Adrenal gland (tissue), 12 donors: ENCODE measurements around the gene SFMBT1. TPM values are rescaled to one million over a fixed set of nuclear protein-coding genes. Genes with fewer than 3 reads are reported as not detected.

Source experiments
- DNase-seq, 7 donors: peaks; one replicate each; pipeline ENCODE4 v3.0.0-alpha.2; 2019 to 2020
- H3K27ac ChIP-seq, 5 donors: fragments of 200-600 bp; sonication (generic) in 4 of 5; 1 replicate in 3 of 5; 2 replicates in 2 of 5; pipeline versions ENCODE4 v1.5.1 to v1.8.0; 2016 to 2020; ENCODE audit warnings: mild to moderate bottlenecking in 1 of 5
- H3K27me3 ChIP-seq: fragments of 200-600 bp; 2 replicates; pipeline ENCODE4 v1.8.0; 2021
- H3K36me3 ChIP-seq, 2 donors: fragments of 200-600 bp; replicated peaks in 1 of 2; 1 replicate in 1 of 2; 2 replicates in 1 of 2; pipeline versions ENCODE4 v1.5.1 to v1.8.0; 2018 to 2022
- H3K4me1 ChIP-seq, 2 donors: fragments of 200-600 bp; replicated peaks in 1 of 2; 1 replicate in 1 of 2; 2 replicates in 1 of 2; pipeline versions ENCODE4 v1.5.1 to v1.8.0; 2018 to 2021
- H3K4me3 ChIP-seq, 4 donors: fragments of 200-600 bp; sonication (generic) in 3 of 4; one replicate each; pipeline ENCODE4 v1.5.1; 2016 to 2018
- H3K9me3 ChIP-seq, 3 donors: fragments of 200-600 bp; sonication (generic) in 1 of 3; replicated peaks in 1 of 3; 1 replicate in 2 of 3; 2 replicates in 1 of 3; pipeline versions ENCODE4 v1.5.1 to v1.8.0; 2016 to 2021
- CTCF ChIP-seq, 6 experiments: fragments of 450-650 bp in 4 of 6; fragments of 200-600 bp in 2 of 6; sonication (generic) in 1 of 6; IDR thresholded peaks; 1 replicate in 5 of 6; 2 replicates in 1 of 6; pipeline versions ENCODE4 v1.5.1 to v1.8.0; 2016 to 2021; ENCODE audit warnings: antibody characterized with exemption in 6 of 6, mild to moderate bottlenecking in 2 of 6, moderate library complexity in 1 of 6
- POLR2A ChIP-seq, 2 donors: fragments of 450-650 bp; IDR thresholded peaks; one replicate each; pipeline ENCODE4 v1.6.1; 2017; ENCODE audit warnings: antibody characterized with exemption in 2 of 2, mild to moderate bottlenecking in 2 of 2, moderate library complexity in 1 of 2
- WGBS, 4 donors: extraction: QIAGEN DNeasy Blood & Tissue Kit in 2 of 4; methylation state at CpG; one replicate each; pipeline versions ENCODE4 v1.1.5 to v1.1.7; 2013 to 2017; 5-methylcytosine and 5-hydroxymethylcytosine counted together
- intact Hi-C, 2 donors: fragments of 100-400 bp; cut with DNase I; formaldehyde crosslinking; loops; one replicate each; pipeline versions ENCODE4 v1.14.1 to v1.15.0; 2022 to 2023
- polyA plus RNA-seq, 3 donors: library from polyadenylated mRNA; stranded (reverse); fragments of 200-250 nt in 2 of 3; fragments of 350-450 nt in 1 of 3; fragmentation: Illumina TruSeq in 1 of 3; extraction: RNeasy Lipid Tissue Mini Kit (QIAGEN cat#74804) in 1 of 3; gene quantifications; one replicate each; pipeline ENCODE4 v1.2.3, GENCODE V29; 2013 to 2014
- total RNA-seq, 9 donors: library from RNA; depleted of rRNA in 4 of 9; stranded (reverse); fragments of >200 nt in 4 of 9; fragments of 120-200 nt in 1 of 9; fragmentation: NEBNext Ultra II Directional in 1 of 9; extraction: Animal tissue kit (Norgen Biotek cat#: 25700) in 1 of 9; gene quantifications; one replicate each; pipeline versions ENCODE4 v1.1.0 to v1.2.4, GENCODE V29; 2013 to 2023
- donor health status: healthy with polysubstance abuse.
- donor health status: Bipolar disorder and iron deficiency.
- donor health status: DM: yes; HTN: yes; CAD: no.
- donor health status: DM: no; HTN: no; CAD: no.
- donor health status: DM: no; HTN: no; CAD: no.
- donor health status: DM: yes; HTN: yes; CAD: no.

SFMBT1 gene
- total and polyA plus RNA-seq, 12 donors: 2.1 to 14.8 (median 8.3) TPM

- Histone ChIP-seq H3K27ac (no peak overlapping the region), H3K4me1 (peaks cover 5 to 15% of the 10 kb centered on the region in 2 donors), H3K4me3 (no peak overlapping the region), H3K9me3 (no peaks in the 10 kb centered on the region), H3K27me3 (no peaks in the 10 kb centered on the region), H3K36me3 (no peaks in the 10 kb centered on the region)
- 65 to 76% (median 67%) methylated on average over 9 of the region's 9 CpGs for WGBS, 4 donors
- TF ChIP-seq CTCF (IDR thresholded peaks at IDR 0.05): no peak
- TF ChIP-seq POLR2A (IDR thresholded peaks at IDR 0.05): no peak
- intact Hi-C loops: no loop called here
- DNase-seq: no peak
These were observed 170.8 kb downstream of the SFMBT1 start for GRCh38 chr3:52874864-52875587.

- WGBS, 4 donors: 83 to 88% (median 87%) methylated on average over 5 of the region's 5 CpGs
- intact Hi-C loops: no loop called here
- H3K9me3 ChIP-seq: no peaks in the 10 kb centered on the region
- no peak overlapping the region for H3K4me3 ChIP-seq
- no peaks in the 10 kb centered on the region for H3K27me3 ChIP-seq
- no peaks in the 10 kb centered on the region for H3K36me3 ChIP-seq
- H3K4me1 ChIP-seq: peaks cover 5 to 15% of the 10 kb centered on the region in 2 donors
- DNase-seq: no peak
- no peak for TF ChIP-seq CTCF (IDR thresholded peaks at IDR 0.05)
- no peak for TF ChIP-seq POLR2A (IDR thresholded peaks at IDR 0.05)
- no peak overlapping the region for H3K27ac ChIP-seq
These were observed 171.6 kb downstream of the SFMBT1 start for GRCh38 chr3:52874160-52874701.

GRCh38 chr3:52873433-52874159 lies 172.3 kb downstream of the SFMBT1 start:
- TF ChIP-seq CTCF (IDR thresholded peaks at IDR 0.05): no peak
- Histone ChIP-seq H3K27ac (no peak overlapping the region), H3K9me3 (no peaks in the 10 kb centered on the region), H3K4me3 (no peak overlapping the region), H3K27me3 (no peaks in the 10 kb centered on the region), H3K4me1 (peaks cover 5 to 15% of the 10 kb centered on the region in 2 donors), H3K36me3 (no peaks in the 10 kb centered on the region)
- 76 to 82% (median 78%) methylated on average over 6 to 8 of the region's 8 CpGs for WGBS, 4 donors
- no peak for DNase-seq
- intact Hi-C loops: no loop called here

- H3K27me3 ChIP-seq: no peaks in the 10 kb centered on the region
- peaks cover 5 to 15% of the 10 kb centered on the region in 2 donors for H3K4me1 ChIP-seq
- intact Hi-C loops: no loop called here
- no peak for DNase-seq
- H3K9me3 ChIP-seq: no peaks in the 10 kb centered on the region
- no peak overlapping the region for H3K27ac ChIP-seq
- 87 to 93% (median 90%) methylated on average over 3 of the region's 3 CpGs for WGBS, 4 donors
- TF ChIP-seq CTCF (IDR thresholded peaks at IDR 0.05) (no peak), POLR2A (IDR thresholded peaks at IDR 0.05) (no peak)
- H3K4me3 ChIP-seq: no peak overlapping the region
- no peaks in the 10 kb centered on the region for H3K36me3 ChIP-seq
These were observed 173.6 kb downstream of the SFMBT1 start for GRCh38 chr3:52872245-52872644.
